HG03045 (cell line): Measurements from ENCODE around the gene SRPRB.
"Not testable (repeated sequence)": the region's sequence is repeated elsewhere in the genome, so short reads cannot be mapped to it uniquely, and the experiment has no call there.

Experiments
- ATAC-seq: cut with Tn5 transposase; IDR thresholded peaks from one replicate; pipeline ENCODE4 v1.9.1; 2021; ENCODE audit warnings: mild to moderate bottlenecking, moderate library complexity; ENCODE audit not compliant: unreplicated experiment

SRPRB gene

GRCh38 chr3:133777807-133778568 is 27.6 kb upstream of the SRPRB start:
- no peak for ATAC-seq

- ATAC-seq: no peak
These were observed 25.9 kb upstream of the SRPRB start for GRCh38 chr3:133779626-133780203.

- ATAC-seq: not testable (repeated sequence)
These were observed 24.9 kb upstream of the SRPRB start for GRCh38 chr3:133780756-133781155.

- no peak for ATAC-seq
These were observed 24.0 kb upstream of the SRPRB start for GRCh38 chr3:133781570-133781969.

- no peak for ATAC-seq
These were observed 23.2 kb upstream of the SRPRB start for GRCh38 chr3:133782454-133782853.

GRCh38 chr3:133783762-133784161 is 21.9 kb upstream of the SRPRB start:
- ATAC-seq: no peak

GRCh38 chr3:133788024-133788423 is 17.6 kb upstream of the SRPRB start:
- ATAC-seq: no peak

GRCh38 chr3:133792171-133792763 is 13.3 kb upstream of the SRPRB start:
- ATAC-seq: no peak

GRCh38 chr3:133797396-133798105 is 8.1 kb upstream of the SRPRB start:
- ATAC-seq: no peak

- ATAC-seq: no peak
These were observed 5.6 kb upstream of the SRPRB start for GRCh38 chr3:133799794-133800585.

GRCh38 chr3:133803469-133803868 is 2.1 kb upstream of the SRPRB start:
- ATAC-seq: no peak

- no peak for ATAC-seq
These were observed 719 bp upstream of the SRPRB start for GRCh38 chr3:133804896-133805295.

- ATAC-seq: no peak
These were observed 272 bp upstream of the SRPRB start for GRCh38 chr3:133805384-133805701.

- no peak for ATAC-seq
These were observed 7.3 kb downstream of the SRPRB start for GRCh38 chr3:133812872-133813271.

- ATAC-seq: no peak
These were observed 9.8 kb downstream of the SRPRB start for GRCh38 chr3:133815386-133815785.

- ATAC-seq: no peak
These were observed 14.5 kb downstream of the SRPRB start for GRCh38 chr3:133820129-133820528.

GRCh38 chr3:133820889-133821675 is 15.5 kb downstream of the SRPRB start:
- no peak for ATAC-seq

- no peak for ATAC-seq
These were observed 16.4 kb downstream of the SRPRB start for GRCh38 chr3:133821767-133822638.

GRCh38 chr3:133824961-133825485 is 19.4 kb downstream of the SRPRB start:
- no peak for ATAC-seq
